ENCODE measurements around the gene GH1.
"Not testable (repeated sequence)": the region's sequence is repeated elsewhere in the genome, so short reads cannot be mapped to it uniquely, and the experiment has no call there.

The GH1 gene

DNA sequence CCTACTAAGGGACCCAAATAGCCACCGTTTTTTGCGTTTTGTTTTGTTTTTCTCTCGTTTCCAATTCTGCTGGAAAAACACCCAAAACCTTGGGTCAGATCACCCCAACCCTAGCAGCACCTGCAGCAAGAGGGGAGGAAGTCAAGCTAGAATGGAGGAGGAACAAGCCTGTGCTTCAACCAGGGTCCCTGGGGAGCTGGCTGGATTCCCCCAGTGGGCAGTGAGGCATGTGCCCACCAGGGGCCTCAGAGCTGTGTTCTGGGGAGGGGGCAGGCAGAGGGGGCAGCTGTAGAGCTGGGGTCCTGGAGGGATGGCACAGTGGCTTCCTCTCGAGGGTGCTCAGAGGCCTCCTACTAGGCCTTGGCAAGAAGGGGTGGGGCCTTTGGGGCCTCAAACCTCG, 7.0 kb upstream of the GH1 start:
- TF ChIP-seq, protein P1, sequence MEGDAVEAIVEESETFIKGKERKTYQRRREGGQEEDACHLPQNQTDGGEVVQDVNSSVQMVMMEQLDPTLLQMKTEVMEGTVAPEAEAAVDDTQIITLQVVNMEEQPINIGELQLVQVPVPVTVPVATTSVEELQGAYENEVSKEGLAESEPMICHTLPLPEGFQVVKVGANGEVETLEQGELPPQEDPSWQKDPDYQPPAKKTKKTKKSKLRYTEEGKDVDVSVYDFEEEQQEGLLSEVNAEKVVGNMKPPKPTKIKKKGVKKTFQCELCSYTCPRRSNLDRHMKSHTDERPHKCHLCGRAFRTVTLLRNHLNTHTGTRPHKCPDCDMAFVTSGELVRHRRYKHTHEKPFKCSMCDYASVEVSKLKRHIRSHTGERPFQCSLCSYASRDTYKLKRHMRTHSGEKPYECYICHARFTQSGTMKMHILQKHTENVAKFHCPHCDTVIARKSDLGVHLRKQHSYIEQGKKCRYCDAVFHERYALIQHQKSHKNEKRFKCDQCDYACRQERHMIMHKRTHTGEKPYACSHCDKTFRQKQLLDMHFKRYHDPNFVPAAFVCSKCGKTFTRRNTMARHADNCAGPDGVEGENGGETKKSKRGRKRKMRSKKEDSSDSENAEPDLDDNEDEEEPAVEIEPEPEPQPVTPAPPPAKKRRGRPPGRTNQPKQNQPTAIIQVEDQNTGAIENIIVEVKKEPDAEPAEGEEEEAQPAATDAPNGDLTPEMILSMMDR (IDR thresholded peaks at IDR 0.05; ENCODE audit: low read depth, low read length) = no peak
- no peak overlapping the region for H3K4me3 ChIP-seq (ENCODE audit: low read depth, low read length)

DNA sequence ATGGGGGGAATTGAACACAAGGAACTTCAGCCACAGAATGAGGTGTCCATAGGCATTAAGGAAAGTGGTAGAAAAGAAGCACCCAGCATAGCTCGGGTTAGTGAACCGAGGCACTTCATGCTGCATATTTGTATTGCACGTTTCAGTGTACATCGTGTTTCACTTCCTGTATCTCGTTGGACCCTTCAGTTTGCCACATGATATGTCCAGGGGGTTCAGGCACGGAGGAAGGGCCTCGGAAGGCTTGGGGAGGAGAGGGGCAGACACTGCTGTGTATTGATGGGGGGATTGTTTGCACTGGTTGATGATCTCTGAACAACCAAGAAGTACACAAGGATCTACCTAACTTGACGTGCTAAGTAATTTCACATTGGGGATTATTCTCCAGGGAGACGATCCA, 3.8 kb upstream of the GH1 start:
- H3K4me3 ChIP-seq (ENCODE audit: low read depth, low read length) = not testable (repeated sequence)

DNA sequence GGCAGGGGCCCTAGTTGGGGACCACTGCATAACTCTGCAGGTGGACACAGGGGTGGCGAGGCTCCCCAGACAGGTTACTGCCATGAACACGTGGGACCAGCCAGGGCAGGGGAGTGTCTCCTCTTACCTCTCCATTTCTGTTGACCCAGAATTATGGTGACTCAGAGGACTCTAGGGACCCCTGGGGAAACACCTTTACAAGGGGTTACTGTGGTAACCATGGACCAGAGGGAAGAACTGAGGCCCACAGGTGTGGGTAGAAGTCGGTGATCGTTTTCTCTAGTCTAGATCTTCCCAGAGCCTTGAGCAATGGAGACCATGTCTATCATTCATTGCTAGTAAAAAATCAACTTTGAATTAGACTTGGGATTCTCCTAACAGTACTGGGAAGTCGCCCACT, 2.1 kb upstream of the GH1 start:
- not testable (repeated sequence) for H3K4me3 ChIP-seq (ENCODE audit: low read depth, low read length)

DNA sequence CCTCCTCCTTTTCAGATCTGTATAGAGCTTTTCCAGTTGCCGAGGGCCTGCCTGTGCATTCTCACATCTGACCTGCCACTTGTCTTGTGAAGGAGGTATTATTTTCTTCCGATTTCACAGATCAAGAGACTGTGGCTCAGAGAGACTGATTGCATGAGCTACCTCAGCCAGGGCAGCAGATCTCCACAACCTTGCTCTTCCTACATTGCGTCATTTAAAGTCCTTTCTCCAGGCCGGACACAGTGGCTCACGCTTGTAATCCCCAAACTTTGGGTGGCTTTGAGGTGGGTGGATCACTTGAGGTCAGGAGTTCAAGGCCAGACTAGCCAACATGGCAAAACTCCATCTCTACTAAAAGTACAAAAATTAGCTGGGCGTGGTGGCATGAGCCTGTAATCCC, 1.4 kb upstream of the GH1 start:
- H3K4me3 ChIP-seq (ENCODE audit: low read depth, low read length) = not testable (repeated sequence)

DNA sequence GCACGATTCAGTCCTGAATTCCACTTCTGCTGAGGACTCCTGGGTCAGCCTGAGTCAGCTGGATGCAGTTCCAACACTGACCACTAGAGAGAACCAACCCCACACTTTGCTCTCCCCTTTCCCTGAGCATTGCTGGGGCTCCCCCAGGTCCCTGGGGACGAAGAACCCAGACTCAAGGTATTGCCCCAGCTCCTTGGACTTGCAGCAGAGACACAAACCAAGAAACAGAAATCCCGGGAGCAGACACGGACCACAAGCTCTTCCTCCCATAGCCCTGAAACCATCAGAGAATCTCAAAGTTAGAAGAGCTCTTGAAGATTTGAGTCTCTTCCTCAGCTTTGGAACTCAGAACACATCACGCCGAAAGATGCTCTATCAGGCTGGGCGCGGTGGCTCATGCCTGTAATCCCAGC, 678 bp upstream of the GH1 start:
- TF ChIP-seq, protein P1 (IDR thresholded peaks at IDR 0.05; ENCODE audit: low read depth, low read length) = peak; percentile 98
- H3K4me3 ChIP-seq (ENCODE audit: low read depth, low read length) = no peak overlapping the region

DNA sequence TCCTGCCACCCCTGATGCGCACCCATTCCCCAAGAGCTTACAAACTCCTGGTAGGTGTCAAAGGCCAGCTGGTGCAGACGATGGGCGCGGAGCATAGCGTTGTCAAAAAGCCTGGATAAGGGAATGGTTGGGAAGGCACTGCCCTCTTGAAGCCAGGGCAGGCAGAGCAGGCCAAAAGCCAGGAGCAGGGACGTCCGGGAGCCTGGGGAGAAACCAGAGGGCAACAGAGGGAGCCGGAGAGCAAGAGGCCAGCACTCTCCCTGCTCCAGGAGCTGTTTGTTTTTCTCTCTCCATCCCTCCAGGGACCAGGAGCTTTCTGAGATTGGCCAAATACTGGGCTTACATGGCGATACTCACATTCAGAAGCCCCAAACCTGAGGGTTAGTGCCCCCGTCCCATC, 334 bp downstream of the GH1 start:
- no peak overlapping the region for H3K4me3 ChIP-seq (ENCODE audit: low read depth, low read length)
- TF ChIP-seq, protein P1 (IDR thresholded peaks at IDR 0.05; ENCODE audit: low read depth, low read length) = no peak

DNA sequence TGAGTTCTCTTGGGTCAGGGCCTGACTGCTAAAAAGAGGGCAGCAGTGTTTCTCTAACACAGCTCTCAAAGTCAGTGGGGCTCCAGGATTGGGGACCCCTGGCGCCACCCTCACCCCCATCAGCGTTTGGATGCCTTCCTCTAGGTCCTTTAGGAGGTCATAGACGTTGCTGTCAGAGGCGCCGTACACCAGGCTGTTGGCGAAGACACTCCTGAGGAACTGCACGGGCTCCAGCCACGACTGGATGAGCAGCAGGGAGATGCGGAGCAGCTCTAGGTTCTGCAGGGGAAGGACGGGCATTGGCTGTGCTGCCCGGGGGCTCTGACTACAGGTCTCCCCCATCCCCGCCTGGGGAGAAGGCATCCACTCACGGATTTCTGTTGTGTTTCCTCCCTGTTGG, 993 bp downstream of the GH1 start:
- TF ChIP-seq, protein P1 (IDR thresholded peaks at IDR 0.05; ENCODE audit: low read depth, low read length) = no peak
- no peak overlapping the region for H3K4me3 ChIP-seq (ENCODE audit: low read depth, low read length)

DNA sequence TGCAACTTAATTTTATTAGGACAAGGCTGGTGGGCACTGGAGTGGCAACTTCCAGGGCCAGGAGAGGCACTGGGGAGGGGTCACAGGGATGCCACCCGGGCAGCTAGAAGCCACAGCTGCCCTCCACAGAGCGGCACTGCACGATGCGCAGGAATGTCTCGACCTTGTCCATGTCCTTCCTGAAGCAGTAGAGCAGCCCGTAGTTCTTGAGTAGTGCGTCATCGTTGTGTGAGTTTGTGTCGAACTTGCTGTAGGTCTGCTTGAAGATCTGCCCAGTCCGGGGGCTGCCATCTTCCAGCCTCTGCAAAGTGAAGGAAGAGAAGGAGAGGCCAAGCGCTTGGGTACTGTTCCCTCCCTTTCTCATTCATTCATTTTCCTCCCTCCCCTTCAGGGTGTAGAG, 1.4 kb downstream of the GH1 start:
- H3K4me3 ChIP-seq (ENCODE audit: low read depth, low read length) = not testable (repeated sequence)

DNA sequence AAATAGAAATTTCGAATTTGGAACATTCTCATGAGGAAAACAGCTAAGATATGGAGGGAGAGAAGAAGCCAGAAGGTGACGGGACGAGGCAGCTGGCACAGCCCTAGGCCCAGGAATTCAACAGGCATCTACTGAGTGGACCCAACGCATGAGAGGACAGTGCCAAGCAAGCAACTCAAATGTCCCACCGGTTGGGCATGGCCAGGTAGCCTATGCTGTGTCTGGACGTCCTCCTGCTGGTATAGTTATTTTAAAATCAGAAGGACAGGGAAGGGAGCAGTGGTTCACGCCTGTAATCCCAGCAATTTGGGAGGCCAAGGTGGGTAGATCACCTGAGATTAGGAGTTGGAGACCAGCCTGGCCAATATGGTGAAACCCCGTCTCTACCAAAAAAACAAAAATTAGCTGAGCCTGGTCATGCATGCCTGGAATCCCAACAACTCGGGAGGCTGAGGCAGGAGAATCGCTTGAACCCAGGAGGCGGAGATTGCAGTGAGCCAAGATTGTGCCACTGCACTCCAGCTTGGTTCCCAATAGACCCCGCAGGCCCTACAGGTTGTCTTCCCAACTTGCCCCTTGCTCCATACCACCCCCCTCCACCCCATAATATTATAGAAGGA, 2.0 kb downstream of the GH1 start:
- H3K4me3 ChIP-seq (ENCODE audit: low read depth, low read length) = no peak overlapping the region
- TF ChIP-seq, protein P1 (IDR thresholded peaks at IDR 0.05; ENCODE audit: low read depth, low read length) = no peak

DNA sequence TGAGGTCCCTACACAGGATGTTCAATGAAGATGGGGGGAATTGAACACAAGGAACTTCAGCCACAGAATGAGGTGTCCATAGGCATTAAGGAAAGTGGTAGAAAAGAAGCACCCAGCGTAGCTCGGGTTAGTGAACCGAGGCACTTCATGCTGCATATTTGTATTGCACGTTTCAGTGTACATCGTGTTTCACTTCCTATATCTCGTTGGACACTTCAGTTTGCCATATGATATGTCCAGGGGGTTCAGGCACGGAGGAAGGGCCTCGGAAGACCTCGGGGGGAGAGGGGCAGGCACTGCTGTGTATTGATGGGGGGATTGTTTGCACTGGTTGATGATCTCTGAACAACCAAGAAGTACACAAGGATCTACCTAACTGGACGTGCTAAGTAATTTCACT, 2.9 kb downstream of the GH1 start:
- H3K4me3 ChIP-seq (ENCODE audit: low read depth, low read length) = not testable (repeated sequence)
